ENCODE data around the gene ARL6IP4. TPM values are rescaled to one million over a fixed set of nuclear protein-coding genes. Genes with fewer than 3 reads are reported as not detected.

Gene ARL6IP4
- total RNA-seq, 2 donors from 2014 or later: 173 to 228 TPM

DNA sequence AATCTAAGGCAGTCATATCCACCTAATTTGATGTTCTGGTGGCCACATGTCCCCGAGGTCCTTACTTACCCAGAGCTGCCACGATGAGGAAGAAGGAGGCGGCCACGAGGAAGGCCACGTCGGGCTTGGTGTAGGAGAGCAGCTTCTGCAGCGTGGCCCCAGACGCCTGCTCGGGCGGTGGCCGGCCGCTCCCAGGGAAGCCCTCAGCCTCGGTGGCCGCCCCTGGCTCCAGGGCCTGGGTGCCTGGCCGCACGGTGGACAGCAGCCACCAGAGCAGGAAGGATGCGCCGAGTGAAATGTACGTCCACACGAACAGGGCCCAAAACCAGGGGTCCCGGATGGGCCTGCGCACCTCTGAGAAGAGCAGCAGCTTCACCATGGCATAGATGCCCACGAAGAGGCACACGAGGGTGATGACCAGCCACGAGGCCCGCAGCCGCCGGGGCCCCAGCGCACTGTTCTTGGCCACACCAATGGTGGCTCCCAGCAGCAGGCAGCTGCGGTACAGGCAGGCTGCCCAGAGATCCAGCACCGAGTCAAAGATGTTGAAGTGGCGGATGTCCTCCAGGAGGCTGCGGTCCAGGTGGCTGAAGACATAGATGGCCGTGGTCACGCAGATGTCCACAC is 20.8 kb upstream of the ARL6IP4 start:
- H3K36me3 ChIP-seq: peaks cover 8% of the 10 kb centered on the region
- peaks cover 9 to 13% of the 10 kb centered on the region in 2 donors for H3K4me1 ChIP-seq (ENCODE audit: control insufficient read depth in 1 of 2, low read depth in 2 of 2)
- no peak for ATAC-seq (ENCODE audit: insufficient number of reproducible peaks, low FRiP score, low read depth)
- H3K27ac ChIP-seq: no peak overlapping the region
- no peaks in the 10 kb centered on the region for H3K27me3 ChIP-seq (replicated peaks; ENCODE audit: insufficient read depth)
- H3K4me3 ChIP-seq: no peak overlapping the region
- DNase-seq (ENCODE audit: low spot score): no peak
- no peaks in the 10 kb centered on the region for H3K9me3 ChIP-seq
- TF ChIP-seq, protein P1, sequence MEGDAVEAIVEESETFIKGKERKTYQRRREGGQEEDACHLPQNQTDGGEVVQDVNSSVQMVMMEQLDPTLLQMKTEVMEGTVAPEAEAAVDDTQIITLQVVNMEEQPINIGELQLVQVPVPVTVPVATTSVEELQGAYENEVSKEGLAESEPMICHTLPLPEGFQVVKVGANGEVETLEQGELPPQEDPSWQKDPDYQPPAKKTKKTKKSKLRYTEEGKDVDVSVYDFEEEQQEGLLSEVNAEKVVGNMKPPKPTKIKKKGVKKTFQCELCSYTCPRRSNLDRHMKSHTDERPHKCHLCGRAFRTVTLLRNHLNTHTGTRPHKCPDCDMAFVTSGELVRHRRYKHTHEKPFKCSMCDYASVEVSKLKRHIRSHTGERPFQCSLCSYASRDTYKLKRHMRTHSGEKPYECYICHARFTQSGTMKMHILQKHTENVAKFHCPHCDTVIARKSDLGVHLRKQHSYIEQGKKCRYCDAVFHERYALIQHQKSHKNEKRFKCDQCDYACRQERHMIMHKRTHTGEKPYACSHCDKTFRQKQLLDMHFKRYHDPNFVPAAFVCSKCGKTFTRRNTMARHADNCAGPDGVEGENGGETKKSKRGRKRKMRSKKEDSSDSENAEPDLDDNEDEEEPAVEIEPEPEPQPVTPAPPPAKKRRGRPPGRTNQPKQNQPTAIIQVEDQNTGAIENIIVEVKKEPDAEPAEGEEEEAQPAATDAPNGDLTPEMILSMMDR (IDR thresholded peaks at IDR 0.05): no peak

DNA sequence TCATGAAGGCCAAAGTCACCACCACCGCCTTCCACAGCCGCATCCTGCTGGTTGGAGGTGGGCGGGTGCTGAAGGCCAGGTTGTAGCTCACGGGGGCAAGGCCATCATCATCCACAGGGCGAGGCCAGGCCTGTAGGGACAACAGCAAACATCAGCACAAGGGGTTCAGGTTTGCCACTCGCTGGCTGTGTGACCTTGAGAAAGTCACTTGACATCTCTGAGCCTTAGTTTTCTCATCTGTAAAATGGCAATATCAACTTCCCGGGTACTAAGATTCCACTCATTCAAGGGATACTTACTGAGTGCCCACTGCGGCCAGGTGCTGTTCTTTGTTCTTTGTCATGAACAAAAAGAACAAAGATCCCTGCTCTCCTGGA is 20.3 kb upstream of the ARL6IP4 start:
- Histone ChIP-seq H3K9me3 (no peaks in the 10 kb centered on the region), H3K4me1 (ENCODE audit: control insufficient read depth in 1 of 2, low read depth in 2 of 2) (peaks cover 12 to 18% of the 10 kb centered on the region in 2 donors), H3K27ac (no peak overlapping the region), H3K27me3 (replicated peaks; ENCODE audit: insufficient read depth) (no peaks in the 10 kb centered on the region), H3K4me3 (no peak overlapping the region), H3K36me3 (peaks cover 8% of the 10 kb centered on the region)
- ATAC-seq (ENCODE audit: insufficient number of reproducible peaks, low FRiP score, low read depth) (no peak), DNase-seq (ENCODE audit: low spot score) (no peak)
- TF ChIP-seq, protein P1 (IDR thresholded peaks at IDR 0.05): no peak

DNA sequence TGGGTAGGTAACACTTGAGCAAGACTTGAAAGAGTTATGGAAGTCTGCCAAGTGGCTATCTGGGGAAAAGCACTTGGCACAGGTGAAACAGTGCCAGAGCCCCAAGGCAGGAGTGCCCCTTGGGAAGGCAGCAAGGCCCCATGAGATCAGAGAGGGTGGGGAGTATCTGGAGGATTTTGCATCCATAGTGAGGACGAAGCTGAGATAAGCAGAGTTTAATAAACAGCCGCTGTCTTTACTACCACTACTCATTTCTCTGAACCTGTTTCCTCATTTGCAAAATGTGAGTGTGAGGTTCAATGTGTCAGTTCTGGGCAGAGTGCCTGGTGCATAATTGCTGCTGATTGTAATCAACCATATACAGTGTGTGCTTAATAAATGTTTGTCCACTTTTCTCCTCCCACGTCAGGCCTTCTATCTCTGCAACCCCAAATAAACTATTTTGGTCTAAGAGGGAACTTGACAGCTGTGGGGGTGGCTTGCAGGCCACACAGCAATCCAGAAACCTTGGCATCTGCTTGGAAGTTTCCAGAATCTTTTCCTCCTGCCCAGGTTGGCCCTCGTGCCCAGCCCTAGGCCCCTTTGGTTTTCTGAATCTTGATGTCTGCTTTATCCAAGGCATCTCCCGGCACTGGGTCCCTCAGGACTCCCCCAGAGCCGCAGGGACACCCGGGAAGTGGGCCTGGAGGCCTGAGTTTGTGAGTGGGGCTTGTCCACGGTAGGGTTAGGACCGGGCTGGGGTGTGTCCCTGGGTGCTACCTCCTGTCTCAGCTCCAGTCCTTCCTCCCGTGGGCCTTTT is 18.8 kb upstream of the ARL6IP4 start:
- Histone ChIP-seq H3K27me3 (replicated peaks; ENCODE audit: insufficient read depth) (no peaks in the 10 kb centered on the region), H3K27ac (no peak overlapping the region), H3K4me3 (no peak overlapping the region), H3K4me1 (ENCODE audit: control insufficient read depth in 1 of 2, low read depth in 2 of 2) (peaks cover 21 to 28% of the 10 kb centered on the region in 2 donors), H3K9me3 (no peaks in the 10 kb centered on the region), H3K36me3 (peaks cover 8% of the 10 kb centered on the region)
- DNase-seq (ENCODE audit: low spot score) (no peak), ATAC-seq (ENCODE audit: insufficient number of reproducible peaks, low FRiP score, low read depth) (no peak)
- TF ChIP-seq, protein P1 (IDR thresholded peaks at IDR 0.05): no peak

DNA sequence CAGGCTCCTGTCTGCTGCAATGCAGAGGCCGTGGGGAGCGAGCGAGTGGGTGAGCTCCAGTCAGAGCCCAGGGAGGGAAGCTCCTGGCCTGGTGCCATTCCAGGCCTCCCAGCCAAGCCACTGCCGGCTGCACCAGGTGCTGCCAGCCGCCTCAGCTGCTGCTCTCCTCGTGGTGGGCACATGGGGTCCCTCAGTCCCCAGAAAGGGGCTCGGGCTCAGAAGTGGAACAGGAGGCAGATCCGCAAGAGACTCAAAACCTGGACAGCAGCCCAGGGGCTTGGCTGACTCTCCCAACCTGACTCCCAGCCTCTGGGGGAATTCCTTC is 16.6 kb upstream of the ARL6IP4 start:
- Histone ChIP-seq H3K4me1 (ENCODE audit: control insufficient read depth in 1 of 2, low read depth in 2 of 2) (peaks cover 21 to 28% of the 10 kb centered on the region in 2 donors), H3K36me3 (peaks cover 8% of the 10 kb centered on the region), H3K27ac (no peak overlapping the region), H3K4me3 (peak overlapping the region; percentile 40), H3K9me3 (no peaks in the 10 kb centered on the region), H3K27me3 (replicated peaks; ENCODE audit: insufficient read depth) (no peaks in the 10 kb centered on the region)
- ATAC-seq (ENCODE audit: insufficient number of reproducible peaks, low FRiP score, low read depth) (no peak), DNase-seq (ENCODE audit: low spot score) (no peak)
- TF ChIP-seq, protein P1 (IDR thresholded peaks at IDR 0.05): no peak

DNA sequence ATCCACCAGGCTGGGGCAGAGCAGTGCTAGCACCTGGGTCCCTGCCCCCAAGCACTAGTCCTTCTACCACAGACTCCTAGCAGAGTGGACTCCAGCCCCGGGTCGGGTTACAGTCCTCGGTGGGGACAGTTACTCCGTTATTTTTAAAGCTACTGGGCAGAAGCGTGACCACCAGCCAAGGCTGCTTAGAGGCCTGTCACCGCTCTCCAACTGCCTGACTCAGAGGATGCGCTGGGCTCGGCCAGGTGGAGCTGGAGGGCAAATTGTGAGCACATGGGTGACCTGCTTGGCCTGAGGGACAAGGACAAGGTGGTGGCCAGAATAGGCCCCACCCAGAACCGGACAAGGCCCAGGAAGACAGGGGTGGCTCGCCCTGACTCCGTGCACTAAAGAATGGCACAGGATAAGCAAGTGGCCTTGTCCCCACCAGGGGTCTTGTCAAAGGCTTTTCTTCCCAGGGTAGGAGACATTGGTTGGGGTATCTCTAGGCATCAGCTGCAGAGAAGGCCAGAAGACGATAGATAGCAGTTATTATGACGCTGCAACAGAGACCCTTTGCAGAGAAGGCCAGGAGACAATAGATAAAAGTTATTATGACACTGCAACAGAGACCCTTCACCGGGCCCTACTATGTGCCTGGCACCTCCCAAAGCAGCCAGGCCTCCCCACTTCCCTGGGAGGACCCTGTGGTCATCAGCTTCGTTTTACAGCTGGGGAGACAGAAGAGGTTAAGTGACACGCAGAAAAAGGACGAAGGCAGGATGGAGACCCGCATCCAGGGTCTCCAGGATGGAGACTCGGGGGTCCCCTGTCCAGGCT is 15.8 kb upstream of the ARL6IP4 start:
- Histone ChIP-seq H3K27ac (no peak overlapping the region), H3K4me1 (ENCODE audit: control insufficient read depth in 1 of 2, low read depth in 2 of 2) (peaks cover 21 to 28% of the 10 kb centered on the region in 2 donors), H3K9me3 (no peaks in the 10 kb centered on the region), H3K4me3 (no peak overlapping the region), H3K36me3 (peaks cover 6% of the 10 kb centered on the region), H3K27me3 (replicated peaks; ENCODE audit: insufficient read depth) (no peaks in the 10 kb centered on the region)
- TF ChIP-seq, protein P1 (IDR thresholded peaks at IDR 0.05): no peak
- DNase-seq (ENCODE audit: low spot score) (no peak), ATAC-seq (ENCODE audit: insufficient number of reproducible peaks, low FRiP score, low read depth) (no peak)

Data from thoracic aorta (tissue), 2 donors.